Activated CD8-positive, alpha-beta T cell treated with anti-CD3 and anti-CD28 coated beads for 36 hours (primary cell): ENCODE data around the gene IVD. TPM values are rescaled to one million over a fixed set of nuclear protein-coding genes. Genes with fewer than 3 reads are reported as not detected.

Source experiments
- ATAC-seq: fragments of 200-7000 bp; cut with Tn5 transposase; one replicate; pipeline ENCODE4 v1.10.0; 2021; ENCODE audit warnings: mild to moderate bottlenecking, moderate library complexity
- CTCF ChIA-PET: fragments of 350-600 bp; sonication (Branson Sonifier 250); formaldehyde crosslinking; loops from one replicate; lab custom pipeline; 2021; ENCODE audit warnings: antibody characterized with exemption; lab: Charles Lee
- POLR2A ChIA-PET: fragments of 350-600 bp; sonication (Branson Sonifier 250); formaldehyde crosslinking; loops from one replicate; lab custom pipeline; 2021; ENCODE audit warnings: antibody characterized with exemption; lab: Charles Lee
- DNase-seq: peaks from one replicate; pipeline ENCODE4 v3.0.0-alpha.2; 2020
- H3K27ac Mint-ChIP-seq: one replicate; pipeline ENCODE4 v1.8.0; 2021; ENCODE audit warnings: mild to moderate bottlenecking, mixed read lengths
- H3K27me3 Mint-ChIP-seq: one replicate; pipeline ENCODE4 v1.8.0; 2021; ENCODE audit warnings: mixed read lengths
- H3K36me3 Mint-ChIP-seq: one replicate; pipeline ENCODE4 v1.8.0; 2021; ENCODE audit warnings: low read depth, mixed read lengths
- H3K4me1 Mint-ChIP-seq: one replicate; pipeline ENCODE4 v1.8.0; 2021; ENCODE audit warnings: low read depth, mixed read lengths
- H3K4me3 Mint-ChIP-seq: one replicate; pipeline ENCODE4 v1.8.0; 2021; ENCODE audit warnings: mild to moderate bottlenecking, moderate library complexity, mixed read lengths
- H3K9me3 Mint-ChIP-seq: one replicate; pipeline ENCODE4 v1.8.0; 2021; ENCODE audit warnings: mixed read lengths
- intact Hi-C: fragments of 100-400 bp; cut with micrococcal nuclease; formaldehyde crosslinking; loops from one replicate; pipeline ENCODE4 v1.10.0; 2022
- total RNA-seq, 2 experiments: library from RNA; stranded (reverse); gene quantifications; one replicate each; pipeline ENCODE4 v1.2.3, GENCODE V29; 2021
- TF ChIP-seq, protein P1 (sequence below): fragments of 200-600 bp; IDR thresholded peaks from one replicate; pipeline ENCODE4 v1.8.0; 2022; ENCODE audit warnings: antibody characterized with exemption, mild to moderate bottlenecking

IVD gene
- total RNA-seq, 2 experiments from 2014 or later = 56.9 to 65.0 TPM

DNA sequence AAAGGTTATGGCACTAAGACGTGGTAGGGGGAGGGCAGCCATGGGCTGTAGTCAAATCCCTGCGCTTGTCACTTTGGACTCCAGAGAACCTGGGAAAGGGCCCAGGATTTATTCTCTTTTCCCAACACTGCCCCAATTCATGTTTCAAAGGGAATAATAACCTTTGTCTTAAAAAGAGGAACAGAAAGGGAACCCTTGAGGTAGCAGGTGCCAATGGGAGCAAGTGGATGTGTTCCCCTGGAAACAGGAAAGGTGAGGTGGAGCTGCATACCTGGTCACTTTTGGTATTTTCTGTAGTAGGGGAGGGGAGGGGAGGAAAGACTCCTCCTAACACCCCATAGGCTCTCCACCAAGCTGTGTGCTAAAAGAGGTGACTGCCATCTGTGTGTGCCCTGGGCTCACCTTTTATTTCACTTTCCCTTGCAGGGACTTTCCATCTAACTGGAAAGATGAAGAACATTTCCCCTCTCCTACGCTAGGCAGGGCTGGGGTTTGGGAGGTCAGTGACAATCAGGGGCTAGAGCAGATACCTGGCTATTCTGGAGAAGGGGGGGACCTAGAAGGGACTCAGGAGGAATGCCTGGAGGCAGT lies 59.1 kb downstream of the IVD start:
- intact Hi-C loops = no loop called here
- Mint-ChIP-seq H3K9me3 (no peaks in the 10 kb centered on the region), H3K4me1 (peaks cover 28% of the 10 kb centered on the region), H3K27ac (peak overlapping the region; percentile 49), H3K27me3 (no peaks in the 10 kb centered on the region), H3K36me3 (peaks cover 13% of the 10 kb centered on the region), H3K4me3 (no peak overlapping the region)
- TF ChIP-seq, protein P1, sequence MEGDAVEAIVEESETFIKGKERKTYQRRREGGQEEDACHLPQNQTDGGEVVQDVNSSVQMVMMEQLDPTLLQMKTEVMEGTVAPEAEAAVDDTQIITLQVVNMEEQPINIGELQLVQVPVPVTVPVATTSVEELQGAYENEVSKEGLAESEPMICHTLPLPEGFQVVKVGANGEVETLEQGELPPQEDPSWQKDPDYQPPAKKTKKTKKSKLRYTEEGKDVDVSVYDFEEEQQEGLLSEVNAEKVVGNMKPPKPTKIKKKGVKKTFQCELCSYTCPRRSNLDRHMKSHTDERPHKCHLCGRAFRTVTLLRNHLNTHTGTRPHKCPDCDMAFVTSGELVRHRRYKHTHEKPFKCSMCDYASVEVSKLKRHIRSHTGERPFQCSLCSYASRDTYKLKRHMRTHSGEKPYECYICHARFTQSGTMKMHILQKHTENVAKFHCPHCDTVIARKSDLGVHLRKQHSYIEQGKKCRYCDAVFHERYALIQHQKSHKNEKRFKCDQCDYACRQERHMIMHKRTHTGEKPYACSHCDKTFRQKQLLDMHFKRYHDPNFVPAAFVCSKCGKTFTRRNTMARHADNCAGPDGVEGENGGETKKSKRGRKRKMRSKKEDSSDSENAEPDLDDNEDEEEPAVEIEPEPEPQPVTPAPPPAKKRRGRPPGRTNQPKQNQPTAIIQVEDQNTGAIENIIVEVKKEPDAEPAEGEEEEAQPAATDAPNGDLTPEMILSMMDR = no peak
- DNase-seq (no peak), ATAC-seq (peak; percentile 8)
- ChIA-PET POLR2A (no interaction called here), CTCF (interaction anchor here (1.1 to 1.6 kb wide), 2 partner anchors 10 to 127 kb away, joined by 3 to 5 read pairs; no protein-coding TSS in a partner anchor)

GRCh38 chr15:40465939-40466338 lies 60.3 kb downstream of the IVD start:
- DNase-seq (no peak), ATAC-seq (no peak)
- CTCF ChIA-PET = interaction anchor here (1.6 kb wide), 1 partner anchor 12 kb away, joined by 5 read pairs; no protein-coding TSS in a partner anchor

GRCh38 chr15:40466426-40467260 lies 61.0 kb downstream of the IVD start:
- ATAC-seq (no peak), DNase-seq (no peak)
- Mint-ChIP-seq H3K36me3 (peaks cover 13% of the 10 kb centered on the region), H3K9me3 (no peaks in the 10 kb centered on the region), H3K4me3 (no peak overlapping the region), H3K27me3 (no peaks in the 10 kb centered on the region), H3K27ac (peak overlapping the region; percentile 82), H3K4me1 (peaks cover 31% of the 10 kb centered on the region)
- TF ChIP-seq, protein P1 = no peak
- POLR2A ChIA-PET = interaction anchor here (1.5 kb wide), 1 partner anchor 24 kb away, joined by 4 read pairs; no protein-coding TSS in a partner anchor
- intact Hi-C loops = no loop called here
- CTCF ChIA-PET = no interaction called here

More at GRCh38 chr15:40465939-40466338, 60.3 kb downstream of the IVD start:
- H3K27ac Mint-ChIP-seq = peak overlapping the region; percentile 25
- no peaks in the 10 kb centered on the region for H3K9me3 Mint-ChIP-seq
- no peak overlapping the region for H3K4me3 Mint-ChIP-seq
- peaks cover 13% of the 10 kb centered on the region for H3K36me3 Mint-ChIP-seq
- peaks cover 29% of the 10 kb centered on the region for H3K4me1 Mint-ChIP-seq
- POLR2A ChIA-PET = interaction anchor here (0.7 to 1.5 kb wide), 4 partner anchors 9 to 26 kb away, joined by 3 to 5 read pairs (median 4); no protein-coding TSS in a partner anchor
- no peaks in the 10 kb centered on the region for H3K27me3 Mint-ChIP-seq
- TF ChIP-seq, protein P1 = no peak
- intact Hi-C loops = no loop called here

DNA sequence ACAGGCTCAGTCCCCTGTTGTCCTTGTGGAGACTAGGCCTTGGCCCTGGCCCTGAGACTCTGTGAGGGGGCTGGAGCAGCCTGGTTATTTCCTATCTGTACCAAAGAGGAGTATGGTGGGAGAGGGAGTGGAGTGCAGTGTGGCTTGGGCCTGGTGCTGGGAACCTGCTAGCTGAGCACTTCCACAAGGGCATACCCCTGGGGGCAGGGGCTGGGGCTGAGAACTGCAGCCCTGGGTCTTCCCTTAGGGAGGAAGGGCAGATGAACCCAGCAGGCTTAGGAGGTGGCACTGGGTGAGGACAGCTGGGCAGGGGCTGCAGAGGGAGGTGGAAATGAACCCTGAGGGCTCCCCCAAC lies 61.6 kb downstream of the IVD start:
- TF ChIP-seq, protein P1 = no peak
- Mint-ChIP-seq H3K4me3 (no peak overlapping the region), H3K36me3 (peaks cover 13% of the 10 kb centered on the region), H3K4me1 (peaks cover 35% of the 10 kb centered on the region), H3K27ac (peak overlapping the region; percentile 82), H3K9me3 (no peaks in the 10 kb centered on the region), H3K27me3 (no peaks in the 10 kb centered on the region)
- intact Hi-C loops = no loop called here
- ATAC-seq = no peak
- ChIA-PET CTCF (no interaction called here), POLR2A (no interaction called here)
- DNase-seq = no peak
